Activated CD4-positive, alpha-beta T cell treated with anti-CD3 and anti-CD28 coated beads for 36 hours (primary cell): ENCODE data around the gene NR2F1-AS1. TPM values are rescaled to one million over a fixed set of nuclear protein-coding genes. Genes with fewer than 3 reads are reported as not detected.

Source experiments
- ATAC-seq: fragments of 200-7000 bp; cut with Tn5 transposase; one replicate; pipeline ENCODE4 v1.10.0; 2021; ENCODE audit warnings: mild to moderate bottlenecking, moderate library complexity
- CTCF ChIA-PET: fragments of 350-600 bp; sonication (Branson Sonifier 250); formaldehyde crosslinking; loops from one replicate; lab custom pipeline; 2021; ENCODE audit warnings: antibody characterized with exemption; lab: Charles Lee
- POLR2A ChIA-PET: fragments of 350-600 bp; sonication (Branson Sonifier 250); formaldehyde crosslinking; loops from one replicate; lab custom pipeline; 2021; ENCODE audit warnings: antibody characterized with exemption, inconsistent platforms; lab: Charles Lee
- DNase-seq: peaks from one replicate; pipeline ENCODE4 v3.0.0-alpha.2; 2020
- H3K27ac Mint-ChIP-seq: one replicate; pipeline ENCODE4 v1.8.0; 2021; ENCODE audit warnings: mixed read lengths
- H3K27me3 Mint-ChIP-seq: one replicate; pipeline ENCODE4 v1.8.0; 2021; ENCODE audit warnings: mixed read lengths
- H3K36me3 Mint-ChIP-seq: one replicate; pipeline ENCODE4 v1.8.0; 2021; ENCODE audit warnings: low read depth, mixed read lengths
- H3K4me1 Mint-ChIP-seq: one replicate; pipeline ENCODE4 v1.8.0; 2021; ENCODE audit warnings: mixed read lengths
- H3K4me3 Mint-ChIP-seq: one replicate; pipeline ENCODE4 v1.8.0; 2021; ENCODE audit warnings: mild to moderate bottlenecking, moderate library complexity, mixed read lengths
- H3K9me3 Mint-ChIP-seq: one replicate; pipeline ENCODE4 v1.8.0; 2021; ENCODE audit warnings: low read depth, mixed read lengths
- intact Hi-C, 2 experiments: fragments of 100-400 bp; cut with DNase I in 1 of 2; cut with micrococcal nuclease in 1 of 2; formaldehyde crosslinking; loops; one replicate each; pipeline versions ENCODE4 v1.14.2 to v1.15.1; 2022 to 2024; cut with DNase I, micrococcal nuclease
- total RNA-seq, 2 experiments: library from RNA; stranded (reverse); gene quantifications; one replicate each; pipeline ENCODE4 v1.2.3, GENCODE V29; 2021

NR2F1-AS1 gene
- total RNA-seq, 2 experiments from 2014 or later, result not detected

GRCh38 chr5:93582677-93583438, 1.8 kb upstream of the NR2F1-AS1 start, which contains the start of gene NR2F1:
Gene NR2F1 (plus strand): TSS chr5:93583222. CDS start chr5:93585024, 1,802 bp downstream.
- POLR2A ChIA-PET, result interaction anchor here (0.7 kb wide), 1 partner anchor 1946 kb away, joined by 4 read pairs; no protein-coding TSS in a partner anchor
- Mint-ChIP-seq H3K27ac (no peak within 1 kb of the TSS), H3K9me3 (no peaks in the 10 kb centered on the region), H3K36me3 (no peaks in the 10 kb centered on the region), H3K4me3 (no peak within 1 kb of the TSS), H3K27me3 (peaks cover 39% of the 10 kb centered on the region), H3K4me1 (peaks cover 28% of the 10 kb centered on the region)
- peak; percentile 18 for DNase-seq
- no peak for ATAC-seq
- intact Hi-C loops, result loop anchor here in 1 of 2 experiments (5.0 kb wide), 2 partner anchors 39 to 1324 kb away; no protein-coding TSS in a partner anchor
- CTCF ChIA-PET, result interaction anchor here (0.6 to 2.0 kb wide), 7 partner anchors 11 to 334 kb away, joined by 3 to 7 read pairs (median 4); no protein-coding TSS in a partner anchor

GRCh38 chr5:93582167-93582462, 1.1 kb upstream of the NR2F1-AS1 start:
- DNase-seq, result no peak
- intact Hi-C loops, result loop anchor here in 1 of 2 experiments (5.0 kb wide), 2 partner anchors 40 to 1325 kb away; no protein-coding TSS in a partner anchor
- Mint-ChIP-seq H3K4me3 (no peak overlapping the region), H3K36me3 (no peaks in the 10 kb centered on the region), H3K27ac (no peak overlapping the region), H3K9me3 (no peaks in the 10 kb centered on the region), H3K27me3 (peaks cover 37% of the 10 kb centered on the region), H3K4me1 (peaks cover 23% of the 10 kb centered on the region)
- ATAC-seq, result no peak
- ChIA-PET POLR2A (no interaction called here), CTCF (interaction anchor here (0.6 to 2.0 kb wide), 4 partner anchors 11 to 335 kb away, joined by 4 to 7 read pairs (median 5); no protein-coding TSS in a partner anchor)

- ChIA-PET POLR2A (no interaction called here), CTCF (interaction anchor here (1.0 to 1.5 kb wide), 3 partner anchors 11 to 220 kb away, joined by 3 to 5 read pairs (median 4); no protein-coding TSS in a partner anchor)
- Mint-ChIP-seq H3K27me3 (peaks cover 41% of the 10 kb centered on the region), H3K27ac (no peak overlapping the region), H3K36me3 (no peaks in the 10 kb centered on the region), H3K4me1 (peaks cover 16% of the 10 kb centered on the region), H3K9me3 (no peaks in the 10 kb centered on the region), H3K4me3 (no peak overlapping the region)
- ATAC-seq, result no peak
- DNase-seq, result peak; percentile 31
- intact Hi-C loops, result loop anchor here (2.0 to 5.0 kb wide), 6 partner anchors 41 to 1327 kb away; no protein-coding TSS in a partner anchor
Measured at GRCh38 chr5:93580063-93580926, 724 bp downstream of the NR2F1-AS1 start.

- H3K27ac Mint-ChIP-seq, result no peak overlapping the region
Measured at GRCh38 chr5:93579692-93580062, 1.3 kb downstream of the NR2F1-AS1 start.

GRCh38 chr5:93578813-93579691, 2.0 kb downstream of the NR2F1-AS1 start:
- Mint-ChIP-seq H3K4me3 (no peak overlapping the region), H3K27me3 (peaks cover 50% of the 10 kb centered on the region), H3K27ac (no peak overlapping the region), H3K36me3 (no peaks in the 10 kb centered on the region), H3K4me1 (peaks cover 15% of the 10 kb centered on the region), H3K9me3 (no peaks in the 10 kb centered on the region)
- intact Hi-C loops, result loop anchor here in 1 of 2 experiments (10.0 kb wide), 1 partner anchor 1036 kb away; the partner anchor contains the start of genes KIAA0825 and SLF1
- peak; percentile 34 for DNase-seq
- ChIA-PET CTCF (interaction anchor here (0.7 to 1.2 kb wide), 2 partner anchors 9 to 124 kb away, joined by 3 to 5 read pairs; no protein-coding TSS in a partner anchor), POLR2A (no interaction called here)
- ATAC-seq, result no peak

More at GRCh38 chr5:93579692-93580062, 1.3 kb downstream of the NR2F1-AS1 start:
- Mint-ChIP-seq H3K36me3 (no peaks in the 10 kb centered on the region), H3K27me3 (peaks cover 46% of the 10 kb centered on the region), H3K4me3 (no peak overlapping the region), H3K4me1 (peaks cover 15% of the 10 kb centered on the region), H3K9me3 (no peaks in the 10 kb centered on the region)
- POLR2A ChIA-PET, result no interaction called here
- intact Hi-C loops, result loop anchor here (2.0 to 10.0 kb wide), 7 partner anchors 41 to 1328 kb away; partner anchors contain the start of genes KIAA0825 (in 1 of the 2) and SLF1 (in 1 of the 2)
- ATAC-seq, result no peak
- peak; percentile 29 for DNase-seq
- CTCF ChIA-PET, result interaction anchor here (1.2 to 1.5 kb wide), 2 partner anchors 10 to 18 kb away, joined by 3 to 4 read pairs; no protein-coding TSS in a partner anchor

- POLR2A ChIA-PET, result no interaction called here
- intact Hi-C loops, result loop anchor here in 1 of 2 experiments (10.0 kb wide), 1 partner anchor 1037 kb away; the partner anchor contains the start of genes KIAA0825 and SLF1
- Mint-ChIP-seq H3K4me1 (peaks cover 16% of the 10 kb centered on the region), H3K27me3 (peaks cover 59% of the 10 kb centered on the region), H3K36me3 (no peaks in the 10 kb centered on the region), H3K9me3 (no peaks in the 10 kb centered on the region), H3K4me3 (no peak overlapping the region), H3K27ac (no peak overlapping the region)
- ATAC-seq, result no peak
- no peak for DNase-seq
- CTCF ChIA-PET, result interaction anchor here (0.7 to 1.8 kb wide), 3 partner anchors 10 to 125 kb away, joined by 3 to 5 read pairs (median 5); no protein-coding TSS in a partner anchor
Measured at GRCh38 chr5:93577854-93578812, 2.9 kb downstream of the NR2F1-AS1 start.

- Mint-ChIP-seq H3K27me3 (peaks cover 67% of the 10 kb centered on the region), H3K27ac (no peak overlapping the region), H3K9me3 (no peaks in the 10 kb centered on the region), H3K4me3 (no peak overlapping the region), H3K36me3 (no peaks in the 10 kb centered on the region), H3K4me1 (peaks cover 23% of the 10 kb centered on the region)
- intact Hi-C loops, result loop anchor here in 1 of 2 experiments (10.0 kb wide), 1 partner anchor 1038 kb away; the partner anchor contains the start of genes KIAA0825 and SLF1
- ChIA-PET POLR2A (no interaction called here), CTCF (interaction anchor here (1.4 to 1.8 kb wide), 2 partner anchors 11 to 35 kb away, joined by 3 to 5 read pairs; no protein-coding TSS in a partner anchor)
- no peak for DNase-seq
- ATAC-seq, result no peak
Measured at GRCh38 chr5:93576994-93577853, 3.8 kb downstream of the NR2F1-AS1 start.

- intact Hi-C loops, result loop anchor here in 1 of 2 experiments (10.0 kb wide), 1 partner anchor 1039 kb away; the partner anchor contains the start of genes KIAA0825 and SLF1
- ATAC-seq (no peak), DNase-seq (no peak)
- Mint-ChIP-seq H3K27ac (no peak overlapping the region), H3K27me3 (peaks cover 77% of the 10 kb centered on the region), H3K4me1 (peaks cover 31% of the 10 kb centered on the region), H3K4me3 (no peak overlapping the region), H3K36me3 (no peaks in the 10 kb centered on the region), H3K9me3 (no peaks in the 10 kb centered on the region)
- ChIA-PET CTCF (interaction anchor here (1.4 kb wide), 1 partner anchor 37 kb away, joined by 3 read pairs; no protein-coding TSS in a partner anchor), POLR2A (no interaction called here)
Measured at GRCh38 chr5:93575461-93576414, 5.3 kb downstream of the NR2F1-AS1 start.
